Coronary artery (tissue), 2 donors: Measurements from ENCODE around the gene DNAJB6.

Source experiments
- DNase-seq: peaks from one replicate; pipeline ENCODE4 v3.0.0-alpha.2; 2017; ENCODE audit warnings: low spot score
- H3K27ac ChIP-seq, 2 donors: fragments of 200-600 bp; sonication (generic); one replicate each; pipeline ENCODE4 v1.5.1; 2016 to 2019
- H3K4me3 ChIP-seq: fragments of 200-600 bp; sonication (generic); 2 replicates; pipeline ENCODE4 v1.5.1; 2016; ENCODE audit warnings: mild to moderate bottlenecking, moderate library complexity
- TF ChIP-seq, protein P1 (sequence below): fragments of 200-600 bp; sonication (generic); IDR thresholded peaks from one replicate; pipeline ENCODE4 v1.5.1; 2019; ENCODE audit warnings: antibody characterized with exemption

Gene DNAJB6

DNA sequence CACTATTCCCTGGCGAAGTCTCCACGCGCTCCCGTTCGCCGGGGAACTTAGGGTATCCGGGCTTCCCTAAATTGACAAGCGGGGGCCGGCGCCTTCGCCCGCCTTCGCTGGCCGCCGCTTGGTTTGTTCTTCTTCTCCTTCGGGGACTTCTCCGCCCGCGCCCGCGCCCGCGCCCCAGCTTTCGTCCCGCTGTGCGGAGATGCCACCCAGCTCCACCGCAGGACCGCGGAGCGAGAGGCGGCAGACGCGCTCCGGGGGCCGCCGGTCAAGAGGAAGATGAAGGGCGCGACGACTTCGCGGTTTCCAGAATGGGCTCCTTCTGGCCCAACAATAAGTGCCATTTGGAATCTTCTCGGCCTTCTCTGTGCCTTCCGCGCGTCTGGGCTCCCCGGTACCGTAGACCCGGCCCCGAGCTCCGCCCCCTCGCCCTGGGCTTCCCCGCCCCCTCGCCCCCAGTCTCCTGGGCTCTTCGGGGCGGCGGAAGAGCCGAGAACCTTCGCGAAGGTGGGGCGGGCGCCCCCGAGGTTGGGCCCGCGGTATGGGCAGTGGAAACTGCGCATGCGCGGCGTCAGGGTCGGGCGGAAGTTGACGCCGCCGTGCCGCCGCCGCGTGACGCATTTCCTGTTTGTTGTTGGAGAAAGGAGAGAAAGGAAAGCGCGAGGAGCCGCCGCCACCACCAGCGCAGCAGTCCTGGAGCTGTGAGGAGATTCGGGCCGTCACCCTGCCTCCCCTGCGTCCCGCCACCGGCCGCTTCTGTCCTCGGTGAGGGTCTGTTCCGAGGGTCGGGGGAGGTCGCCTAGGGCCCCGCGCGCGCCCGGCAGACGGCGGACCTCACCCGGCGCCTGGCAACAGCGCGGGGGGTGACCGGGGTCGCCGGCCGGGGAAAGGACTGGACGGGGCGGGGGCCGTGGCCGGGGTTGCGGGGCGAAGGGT lies at the start of gene DNAJB6:
Gene DNAJB6, plus strand, starts transcription at position 622 of the 933 bp plus-strand sequence. CDS start 21,569 bp downstream, outside the sequence.
- TF ChIP-seq, protein P1, sequence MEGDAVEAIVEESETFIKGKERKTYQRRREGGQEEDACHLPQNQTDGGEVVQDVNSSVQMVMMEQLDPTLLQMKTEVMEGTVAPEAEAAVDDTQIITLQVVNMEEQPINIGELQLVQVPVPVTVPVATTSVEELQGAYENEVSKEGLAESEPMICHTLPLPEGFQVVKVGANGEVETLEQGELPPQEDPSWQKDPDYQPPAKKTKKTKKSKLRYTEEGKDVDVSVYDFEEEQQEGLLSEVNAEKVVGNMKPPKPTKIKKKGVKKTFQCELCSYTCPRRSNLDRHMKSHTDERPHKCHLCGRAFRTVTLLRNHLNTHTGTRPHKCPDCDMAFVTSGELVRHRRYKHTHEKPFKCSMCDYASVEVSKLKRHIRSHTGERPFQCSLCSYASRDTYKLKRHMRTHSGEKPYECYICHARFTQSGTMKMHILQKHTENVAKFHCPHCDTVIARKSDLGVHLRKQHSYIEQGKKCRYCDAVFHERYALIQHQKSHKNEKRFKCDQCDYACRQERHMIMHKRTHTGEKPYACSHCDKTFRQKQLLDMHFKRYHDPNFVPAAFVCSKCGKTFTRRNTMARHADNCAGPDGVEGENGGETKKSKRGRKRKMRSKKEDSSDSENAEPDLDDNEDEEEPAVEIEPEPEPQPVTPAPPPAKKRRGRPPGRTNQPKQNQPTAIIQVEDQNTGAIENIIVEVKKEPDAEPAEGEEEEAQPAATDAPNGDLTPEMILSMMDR, result no peak
- peak within 1 kb of the TSS; percentile 84 for H3K4me3 ChIP-seq
- H3K27ac ChIP-seq, result peak within 1 kb of the TSS; percentile 97 to 99
- peak; percentile 94 for DNase-seq

DNA sequence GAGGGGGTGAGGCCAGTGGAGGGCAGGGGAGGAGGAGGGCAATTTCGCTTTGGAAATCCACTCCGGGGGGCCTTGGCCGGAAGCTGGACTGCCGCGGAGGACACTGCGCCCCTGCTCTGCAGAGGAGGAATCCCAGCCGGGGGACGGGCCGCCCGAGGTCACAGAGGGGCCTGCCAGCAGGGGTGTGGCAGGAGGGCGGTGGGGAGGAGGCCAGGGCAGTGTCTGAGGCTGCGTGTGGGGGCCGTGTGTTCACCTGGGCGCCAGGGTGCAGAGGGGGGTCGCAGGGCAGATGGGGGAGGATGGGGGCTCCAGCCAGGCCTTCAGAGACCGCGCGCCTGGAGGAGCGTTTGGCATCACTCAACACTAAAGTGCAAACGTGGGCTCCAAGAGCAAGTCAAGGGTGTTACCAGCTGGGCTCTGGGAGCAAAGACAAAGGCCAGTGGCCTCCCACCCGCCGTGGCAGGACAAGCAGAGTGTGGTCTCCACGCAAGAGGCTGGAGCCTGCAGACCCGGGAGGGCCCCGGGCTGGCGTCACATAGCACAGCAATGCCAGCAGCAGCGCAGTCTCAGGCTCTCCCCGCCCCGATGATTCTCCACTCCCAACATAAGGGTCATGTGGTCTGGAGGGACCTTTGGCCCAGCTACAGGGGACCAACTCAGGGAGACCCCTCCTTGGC lies 45.3 kb upstream of the DNAJB6 start:
- Histone ChIP-seq H3K27ac (no peak overlapping the region), H3K4me3 (no peak overlapping the region)
- TF ChIP-seq, protein P1, result no peak
- no peak for DNase-seq

DNA sequence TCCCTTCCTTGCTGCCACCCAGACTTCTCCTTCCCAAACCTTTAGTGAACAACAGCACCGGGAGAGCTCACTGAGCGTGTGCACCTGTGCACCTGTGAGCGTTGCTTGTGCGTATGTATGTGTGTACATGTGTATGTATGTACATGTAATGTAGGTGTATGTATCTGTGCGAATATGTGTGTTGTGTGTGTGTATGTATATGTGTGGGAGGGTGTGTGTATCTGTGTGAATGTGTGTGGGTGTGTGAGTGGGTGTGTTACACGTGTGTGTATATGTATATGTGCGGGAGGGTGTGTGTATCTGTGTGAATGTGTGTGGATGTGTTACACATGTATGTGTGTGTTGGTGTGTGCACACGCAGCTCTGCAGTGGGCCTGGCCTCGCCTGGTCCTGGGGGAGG lies 44.5 kb upstream of the DNAJB6 start:
- no peak for DNase-seq
- H3K4me3 ChIP-seq, result no peak overlapping the region
- no peak overlapping the region for H3K27ac ChIP-seq
- TF ChIP-seq, protein P1, result no peak

DNA sequence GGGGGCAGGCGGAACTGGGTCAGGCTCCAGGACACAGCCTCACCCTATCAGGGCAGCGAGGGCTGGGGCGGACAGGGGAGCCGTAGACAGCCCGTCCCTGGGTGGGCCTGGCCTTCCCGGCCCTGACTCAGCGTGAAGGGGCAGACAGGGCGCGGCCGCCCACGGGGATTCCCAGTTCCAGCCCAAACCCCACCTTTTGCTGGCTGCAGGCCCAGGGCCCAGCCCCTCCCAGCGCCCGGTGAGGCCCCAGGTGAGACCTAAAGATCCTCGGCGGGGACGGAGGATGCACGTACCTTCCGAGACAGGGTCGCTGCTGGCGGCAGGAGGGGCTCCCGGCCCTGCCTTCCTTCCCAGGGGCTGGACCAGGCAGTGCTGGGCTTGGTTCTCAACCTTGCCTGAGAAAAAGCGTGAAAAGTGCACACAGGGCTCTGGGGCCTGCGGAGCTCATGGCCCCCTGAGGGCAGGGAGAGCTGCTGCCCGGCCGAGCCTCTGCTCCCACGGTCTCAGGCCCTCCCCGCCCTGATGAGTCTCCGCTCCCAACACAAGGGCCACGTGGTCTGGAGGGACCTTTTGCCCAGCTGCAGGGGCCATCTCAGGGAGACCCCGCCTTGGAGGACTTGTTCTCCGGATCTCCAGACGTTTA lies 43.9 kb upstream of the DNAJB6 start:
- TF ChIP-seq, protein P1, result no peak
- Histone ChIP-seq H3K27ac (no peak overlapping the region), H3K4me3 (no peak overlapping the region)
- no peak for DNase-seq

DNA sequence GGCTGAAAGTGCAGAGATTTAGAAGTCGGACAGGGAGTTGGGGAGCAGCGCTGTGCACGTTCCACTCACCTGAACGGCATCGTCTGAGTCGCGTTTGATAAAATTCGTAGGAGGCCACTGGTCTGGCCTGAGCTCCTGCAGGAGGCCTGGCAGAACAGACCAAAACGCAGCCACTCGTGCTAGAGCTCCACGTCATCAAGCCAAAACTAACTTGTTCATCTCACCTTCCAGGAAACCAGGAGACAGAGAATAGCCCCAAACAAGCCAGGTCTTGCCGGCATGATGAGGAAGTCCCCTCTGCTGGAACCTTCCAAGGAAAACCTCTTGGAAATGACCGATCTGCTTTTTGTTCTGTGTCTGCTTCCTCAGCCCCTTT lies 43.4 kb upstream of the DNAJB6 start:
- Histone ChIP-seq H3K27ac (no peak overlapping the region), H3K4me3 (no peak overlapping the region)
- DNase-seq, result no peak
- TF ChIP-seq, protein P1, result no peak

DNA sequence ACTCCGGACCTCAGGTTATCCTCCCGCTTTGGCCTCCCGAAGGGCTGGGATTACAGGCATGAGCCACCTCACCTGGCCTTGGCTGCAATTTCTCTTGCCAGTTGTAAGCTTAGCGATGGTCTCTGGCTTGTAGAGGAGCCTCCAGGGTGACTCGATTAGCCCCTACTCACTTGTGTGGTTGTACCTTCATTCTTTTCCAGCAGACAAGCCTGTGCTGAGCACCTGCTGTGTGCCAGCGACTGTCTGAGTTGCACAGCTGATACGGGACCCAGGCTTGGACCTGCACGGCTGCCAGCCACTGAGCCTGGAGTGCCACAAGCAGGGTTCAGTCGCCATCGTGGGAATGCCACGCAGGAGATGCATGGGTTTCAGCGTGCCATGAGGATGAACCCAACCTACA lies 42.0 kb upstream of the DNAJB6 start:
- TF ChIP-seq, protein P1, result no peak
- Histone ChIP-seq H3K27ac (no peak overlapping the region), H3K4me3 (no peak overlapping the region)
- DNase-seq, result no peak
